Measurements from ENCODE around the gene TNNT3. TPM values are rescaled to one million over a fixed set of nuclear protein-coding genes. Genes with fewer than 3 reads are reported as not detected.

TNNT3 gene
- polyA plus RNA-seq, 2 of the 4 experiments (the other 2 are of a cell fraction), result not detected

GRCh38 chr11:1894759-1895158 is 24.7 kb upstream of the TNNT3 start:
- H3K27ac ChIP-seq, result no peak overlapping the region
- no peak for ATAC-seq
- TF ChIP-seq RCOR1 (IDR thresholded peaks at IDR 0.05; ENCODE audit: low read depth, low read length) (no peak), RARB (CRISPR knock-in tag; IDR thresholded peaks at IDR 0.05) (no peak), CBX2 (IDR thresholded peaks at IDR 0.05; ENCODE audit: borderline replicate concordance, low read depth) (no peak), HES2 (IDR thresholded peaks at IDR 0.05) (no peak)
- H3K4me3 ChIP-seq, result no peak overlapping the region
- H3K4me2 ChIP-seq, result no peak overlapping the region
- no peaks in the 10 kb centered on the region for H3K4me1 ChIP-seq
- no peaks in the 10 kb centered on the region for H3K9me3 ChIP-seq
- CTCF ChIA-PET, result interaction anchor here (0.6 to 5.8 kb wide), 6 partner anchors 12 to 257 kb away, joined by 3 to 33 read pairs (median 6); partner anchors contain the start of gene MRPL23
- DNase-seq (ENCODE audit: low read depth in 1 of 2, low spot score in 1 of 2), result no peak
- 75% methylated on average over 11 of the region's 11 CpGs for WGBS (ENCODE audit: missing lambda C conversion rate)
- POLR2A ChIA-PET, result no interaction called here
- no peak for FAIRE-seq

DNA sequence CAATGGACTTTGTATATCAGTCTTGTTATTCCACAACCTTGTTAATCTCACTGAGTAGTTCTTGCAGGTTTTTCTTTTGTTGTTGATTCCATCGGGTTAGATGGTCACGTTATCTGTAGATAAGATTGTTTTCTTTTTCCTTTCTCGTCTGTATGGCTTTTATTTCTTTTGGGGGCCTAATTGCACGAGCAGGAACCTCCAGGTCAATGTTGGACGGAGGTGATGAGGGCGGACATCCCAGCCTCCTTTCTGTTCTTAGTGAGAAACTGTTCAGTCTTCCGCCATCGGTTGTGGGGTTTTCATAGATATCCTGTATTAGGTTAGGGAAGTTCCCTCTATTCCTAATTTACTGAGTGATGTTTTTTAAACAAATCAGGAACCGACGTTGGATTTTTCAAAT is 23.0 kb upstream of the TNNT3 start:
- H3K9me3 ChIP-seq, result no peaks in the 10 kb centered on the region
- no peak for TF ChIP-seq ESRRA (IDR thresholded peaks at IDR 0.05; ENCODE audit: borderline replicate concordance, low read length)
- TF ChIP-seq HEYL (CRISPR knock-in tag; IDR thresholded peaks at IDR 0.05), result no peak
- no peak for TF ChIP-seq BHLHE40 (IDR thresholded peaks at IDR 0.05; ENCODE audit: low read depth, low read length)
- no peak for TF ChIP-seq RCOR1 (IDR thresholded peaks at IDR 0.05; ENCODE audit: low read depth, low read length)
- no peak for TF ChIP-seq EHF (CRISPR knock-in tag; IDR thresholded peaks at IDR 0.05)
- no peak for TF ChIP-seq EHMT2 (IDR thresholded peaks at IDR 0.05; ENCODE audit: low read depth)
- no peak for TF ChIP-seq NFE2L2 (conservative IDR thresholded peaks at IDR 0.05; ENCODE audit: low read length)
- no peak for TF ChIP-seq HOXB5 (CRISPR knock-in tag; IDR thresholded peaks at IDR 0.05)
- no peak for TF ChIP-seq RAD21 (conservative IDR thresholded peaks at IDR 0.05 in 1 of 2, IDR thresholded peaks at IDR 0.05 in 1 of 2)
- TF ChIP-seq, protein P1, sequence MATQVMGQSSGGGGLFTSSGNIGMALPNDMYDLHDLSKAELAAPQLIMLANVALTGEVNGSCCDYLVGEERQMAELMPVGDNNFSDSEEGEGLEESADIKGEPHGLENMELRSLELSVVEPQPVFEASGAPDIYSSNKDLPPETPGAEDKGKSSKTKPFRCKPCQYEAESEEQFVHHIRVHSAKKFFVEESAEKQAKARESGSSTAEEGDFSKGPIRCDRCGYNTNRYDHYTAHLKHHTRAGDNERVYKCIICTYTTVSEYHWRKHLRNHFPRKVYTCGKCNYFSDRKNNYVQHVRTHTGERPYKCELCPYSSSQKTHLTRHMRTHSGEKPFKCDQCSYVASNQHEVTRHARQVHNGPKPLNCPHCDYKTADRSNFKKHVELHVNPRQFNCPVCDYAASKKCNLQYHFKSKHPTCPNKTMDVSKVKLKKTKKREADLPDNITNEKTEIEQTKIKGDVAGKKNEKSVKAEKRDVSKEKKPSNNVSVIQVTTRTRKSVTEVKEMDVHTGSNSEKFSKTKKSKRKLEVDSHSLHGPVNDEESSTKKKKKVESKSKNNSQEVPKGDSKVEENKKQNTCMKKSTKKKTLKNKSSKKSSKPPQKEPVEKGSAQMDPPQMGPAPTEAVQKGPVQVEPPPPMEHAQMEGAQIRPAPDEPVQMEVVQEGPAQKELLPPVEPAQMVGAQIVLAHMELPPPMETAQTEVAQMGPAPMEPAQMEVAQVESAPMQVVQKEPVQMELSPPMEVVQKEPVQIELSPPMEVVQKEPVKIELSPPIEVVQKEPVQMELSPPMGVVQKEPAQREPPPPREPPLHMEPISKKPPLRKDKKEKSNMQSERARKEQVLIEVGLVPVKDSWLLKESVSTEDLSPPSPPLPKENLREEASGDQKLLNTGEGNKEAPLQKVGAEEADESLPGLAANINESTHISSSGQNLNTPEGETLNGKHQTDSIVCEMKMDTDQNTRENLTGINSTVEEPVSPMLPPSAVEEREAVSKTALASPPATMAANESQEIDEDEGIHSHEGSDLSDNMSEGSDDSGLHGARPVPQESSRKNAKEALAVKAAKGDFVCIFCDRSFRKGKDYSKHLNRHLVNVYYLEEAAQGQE (IDR thresholded peaks at IDR 0.05), result no peak
- TF ChIP-seq PHF8 (IDR thresholded peaks at IDR 0.05; ENCODE audit: borderline replicate concordance, low read depth), result no peak
- no peak for TF ChIP-seq ATOH8 (CRISPR knock-in tag; IDR thresholded peaks at IDR 0.05; ENCODE audit: low read depth)
- TF ChIP-seq, protein P2, sequence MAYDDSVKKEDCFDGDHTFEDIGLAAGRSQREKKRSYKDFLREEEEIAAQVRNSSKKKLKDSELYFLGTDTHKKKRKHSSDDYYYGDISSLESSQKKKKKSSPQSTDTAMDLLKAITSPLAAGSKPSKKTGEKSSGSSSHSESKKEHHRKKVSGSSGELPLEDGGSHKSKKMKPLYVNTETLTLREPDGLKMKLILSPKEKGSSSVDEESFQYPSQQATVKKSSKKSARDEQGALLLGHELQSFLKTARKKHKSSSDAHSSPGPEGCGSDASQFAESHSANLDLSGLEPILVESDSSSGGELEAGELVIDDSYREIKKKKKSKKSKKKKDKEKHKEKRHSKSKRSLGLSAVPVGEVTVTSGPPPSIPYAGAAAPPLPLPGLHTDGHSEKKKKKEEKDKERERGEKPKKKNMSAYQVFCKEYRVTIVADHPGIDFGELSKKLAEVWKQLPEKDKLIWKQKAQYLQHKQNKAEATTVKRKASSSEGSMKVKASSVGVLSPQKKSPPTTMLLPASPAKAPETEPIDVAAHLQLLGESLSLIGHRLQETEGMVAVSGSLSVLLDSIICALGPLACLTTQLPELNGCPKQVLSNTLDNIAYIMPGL (CRISPR knock-in tag; IDR thresholded peaks at IDR 0.05; ENCODE audit: borderline replicate concordance), result no peak
- no peak for TF ChIP-seq SMC3 (IDR thresholded peaks at IDR 0.05)
- no peak for TF ChIP-seq FOXS1 (CRISPR knock-in tag; IDR thresholded peaks at IDR 0.05)
- TF ChIP-seq CBX8 (IDR thresholded peaks at IDR 0.05), result no peak
- H3K4me1 ChIP-seq, result no peaks in the 10 kb centered on the region
- FAIRE-seq, result no peak
- ATAC-seq, result no peak
- no peak for DNase-seq (ENCODE audit: low read depth in 1 of 2, low spot score in 1 of 2)
- H3K4me2 ChIP-seq, result no peak overlapping the region
- 53% methylated on average over 10 of the region's 10 CpGs for WGBS (ENCODE audit: missing lambda C conversion rate)
- ChIA-PET POLR2A (no interaction called here), CTCF (interaction anchor here (0.9 to 5.8 kb wide), 9 partner anchors 9 to 255 kb away, joined by 3 to 33 read pairs (median 7); partner anchors contain the start of gene MRPL23)
- H3K4me3 ChIP-seq, result no peak overlapping the region
- no peak overlapping the region for H3K27ac ChIP-seq
